Upper lobe of left lung (tissue), 6 donors: ENCODE measurements around the gene RUNDC1. TPM values are rescaled to one million over a fixed set of nuclear protein-coding genes. Genes with fewer than 3 reads are reported as not detected.

Source experiments
- ATAC-seq, 2 donors: fragments of 200-7000 bp; cut with Tn5 transposase; one replicate each; pipeline ENCODE4 v1.9.1; 2022; ENCODE audit warnings: mild to moderate bottlenecking in 2 of 2, moderate library complexity in 2 of 2; ENCODE audit not compliant: low FRiP score in 2 of 2
- DNase-seq, 2 donors: peaks; one replicate each; pipeline ENCODE4 v3.0.0-alpha.2; 2019 to 2020
- H3K27ac ChIP-seq, 4 donors: fragments of 200-600 bp; sonication (generic); one replicate each; pipeline ENCODE4 v1.5.1; 2016 to 2019
- H3K27me3 ChIP-seq, 4 donors: fragments of 200-600 bp; sonication (generic); one replicate each; pipeline ENCODE4 v1.5.1; 2017 to 2019
- H3K36me3 ChIP-seq, 4 donors: fragments of 200-600 bp; sonication (generic); one replicate each; pipeline ENCODE4 v1.5.1; 2016 to 2019
- H3K4me1 ChIP-seq, 4 donors: fragments of 200-600 bp; sonication (generic); one replicate each; pipeline ENCODE4 v1.5.1; 2018 to 2019
- H3K4me3 ChIP-seq, 4 donors: fragments of 200-600 bp; sonication (generic); one replicate each; pipeline ENCODE4 v1.5.1; 2017 to 2019; ENCODE audit warnings: mild to moderate bottlenecking in 2 of 4, moderate library complexity in 1 of 4
- H3K9me3 ChIP-seq, 4 donors: fragments of 200-600 bp; sonication (generic); one replicate each; pipeline ENCODE4 v1.5.1; 2018 to 2019
- CTCF ChIP-seq, 6 experiments: fragments of 450-650 bp in 4 of 6; fragments of 200-600 bp in 2 of 6; sonication (generic) in 2 of 6; IDR thresholded peaks; one replicate each; pipeline ENCODE4 v1.5.1; 2016 to 2019; ENCODE audit warnings: antibody characterized with exemption in 6 of 6
- EP300 ChIP-seq, 4 donors: sonication (generic); formaldehyde crosslinking; IDR thresholded peaks; one replicate each; pipeline ENCODE4 v1.5.1; 2017; ENCODE audit warnings: antibody characterized with exemption in 4 of 4, control low read depth in 2 of 4
- POLR2A ChIP-seq, 4 donors: fragments of 450-650 bp; IDR thresholded peaks; one replicate each; pipeline ENCODE4 v1.5.1; 2016 to 2017; ENCODE audit warnings: antibody characterized with exemption in 4 of 4, mild to moderate bottlenecking in 2 of 4
- POLR2AphosphoS5 ChIP-seq, 2 donors: sonication (generic); formaldehyde crosslinking; IDR thresholded peaks; one replicate each; pipeline ENCODE4 v1.5.1; 2017; ENCODE audit warnings: antibody characterized with exemption in 2 of 2
- WGBS, 2 donors: methylation state at CpG; one replicate each; pipeline ENCODE4 v1.1.5; 2017 to 2018; 5-methylcytosine and 5-hydroxymethylcytosine counted together
- total RNA-seq, 6 donors: library from RNA; depleted of rRNA in 4 of 6; stranded (reverse); fragments of >200 nt in 4 of 6; gene quantifications; one replicate each; pipeline versions ENCODE4 v1.1.0 to v1.2.1, GENCODE V29; 2016 to 2021
- donor health status: DM: no; HTN: no; CAD: no; lungs with moderate emphysema.
- donor health status: DM: no; HTN: yes; CAD: no; lungs with severe emphysema.

The RUNDC1 gene
- 10 to 100 TPM; 13.6 to 26.2 (median 17.5) TPM for total RNA-seq

DNA sequence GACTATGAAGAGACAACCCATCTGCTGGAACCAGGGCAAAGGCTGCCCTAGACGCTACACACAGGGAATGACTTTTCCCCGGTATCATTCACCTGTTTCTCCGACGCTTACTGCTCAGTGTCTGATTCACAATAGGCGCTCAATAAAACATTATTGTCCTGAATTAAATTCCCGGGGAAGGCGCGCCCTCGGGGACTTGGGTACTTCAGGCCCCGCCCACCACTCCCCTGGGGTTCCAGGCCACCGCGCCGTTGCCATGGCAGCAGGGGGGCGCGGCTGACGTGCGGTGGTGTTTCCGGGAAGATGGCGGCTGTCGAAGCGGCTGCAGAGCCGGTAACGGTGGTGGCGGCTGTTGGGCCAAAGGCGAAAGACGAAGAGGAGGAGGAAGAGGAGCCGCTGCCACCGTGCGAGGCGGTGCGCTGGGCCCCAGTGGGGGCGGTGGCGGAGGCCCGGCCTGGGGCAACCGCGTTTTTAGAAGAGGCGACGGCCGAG is at the start of gene RUNDC1:
TSS of gene RUNDC1 (plus strand) at position 292 of the 492 bp plus-strand sequence. CDS start at position 304, 12 bp downstream.
- Histone ChIP-seq H3K27me3 (no peaks in the 10 kb centered on the region), H3K27ac (peak within 1 kb of the TSS; percentile 79 to 90 (median 85)), H3K4me3 (peak within 1 kb of the TSS; percentile 53 to 95 (median 90)), H3K4me1 (peaks cover 16 to 47% (median 34%) of the 10 kb centered on the region in 4 donors), H3K9me3 (no peaks in the 10 kb centered on the region), H3K36me3 (peaks cover 0 to 5% (median 0%) of the 10 kb centered on the region in 4 donors)
- TF ChIP-seq CTCF (IDR thresholded peaks at IDR 0.05) (no peak), POLR2AphosphoS5 (IDR thresholded peaks at IDR 0.05) (peak; percentile 61 to 81), POLR2A (IDR thresholded peaks at IDR 0.05) (peak in 2 of 4 donors; percentile 74 to 78)
- DNase-seq (peak; percentile 97 to 98), ATAC-seq (peak; percentile 91 to 97)
- 0 to 1% methylated on average over 16 to 25 of the region's 39 CpGs for WGBS, 2 donors

DNA sequence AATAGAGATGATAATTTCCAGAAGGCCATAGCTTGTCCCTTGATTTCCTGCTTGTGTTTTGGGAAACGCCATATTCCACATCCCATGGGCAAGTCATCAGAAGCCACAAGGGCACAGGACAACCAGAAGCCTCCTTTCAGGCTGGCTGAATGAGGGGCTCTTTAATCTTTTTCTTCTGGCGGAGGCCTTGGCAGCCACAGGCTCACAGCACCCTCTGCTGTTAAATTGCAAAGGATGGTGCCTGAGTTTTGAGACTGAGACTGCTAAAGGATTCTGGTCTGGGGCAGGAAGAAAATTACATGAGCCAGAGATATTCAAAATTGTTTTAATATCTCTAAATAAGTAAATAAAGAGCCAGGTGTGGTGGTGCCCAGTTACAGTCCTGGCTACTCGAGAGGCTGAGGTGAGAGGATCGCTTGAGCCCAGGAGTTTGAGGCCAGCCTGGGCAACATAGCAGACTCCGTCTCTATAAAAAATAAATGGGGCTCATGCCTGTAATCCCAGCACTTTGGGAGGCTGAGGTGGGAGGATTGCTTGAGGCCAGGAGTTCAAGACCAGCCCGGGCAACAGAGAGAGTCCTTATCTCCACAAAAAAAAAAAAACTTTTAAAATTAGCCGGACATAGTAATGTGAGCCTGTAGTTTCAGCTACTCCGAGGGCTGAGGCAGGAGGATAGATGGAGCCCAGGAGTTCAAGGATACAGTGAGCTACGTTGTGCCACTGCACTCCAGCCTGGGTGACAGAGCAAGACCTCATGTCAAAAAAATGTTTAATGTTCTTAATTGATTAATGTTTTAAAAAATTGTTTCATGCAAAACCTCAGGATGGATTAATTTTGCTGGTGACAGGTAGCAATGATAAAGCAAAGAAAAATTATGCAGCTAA is 42.4 kb upstream of the RUNDC1 start:
- Histone ChIP-seq H3K4me3 (no peak overlapping the region), H3K36me3 (no peaks in the 10 kb centered on the region), H3K9me3 (no peaks in the 10 kb centered on the region), H3K4me1 (no peaks in the 10 kb centered on the region), H3K27me3 (no peaks in the 10 kb centered on the region), H3K27ac (no peak overlapping the region)
- ATAC-seq (peak in 1 of 2 donors; percentile 72), DNase-seq (peak in 1 of 2 donors; percentile 26)
- WGBS, 2 donors: 43 to 46% methylated on average over 9 of the region's 9 CpGs
- TF ChIP-seq CTCF (IDR thresholded peaks at IDR 0.05): peak in 5 of 6 experiments; percentile 17 to 55 (median 38)
- no peak for TF ChIP-seq POLR2AphosphoS5 (IDR thresholded peaks at IDR 0.05)
- TF ChIP-seq POLR2A (IDR thresholded peaks at IDR 0.05): no peak
- TF ChIP-seq EP300 (IDR thresholded peaks at IDR 0.05): no peak

- Histone ChIP-seq H3K4me3 (no peak overlapping the region), H3K4me1 (peaks cover 0 to 6% (median 4%) of the 10 kb centered on the region in 4 donors), H3K9me3 (no peaks in the 10 kb centered on the region), H3K27ac (peak overlapping the region in 2 of 4 donors; percentile 53 to 55), H3K27me3 (no peaks in the 10 kb centered on the region), H3K36me3 (peaks cover 0 to 9% (median 4%) of the 10 kb centered on the region in 4 donors)
- TF ChIP-seq POLR2AphosphoS5 (IDR thresholded peaks at IDR 0.05): peak in 1 of 2 donors; percentile 72
- no peak for TF ChIP-seq EP300 (IDR thresholded peaks at IDR 0.05)
- no peak for ATAC-seq
- DNase-seq: no peak
- 33% methylated on average over 3 of the region's 3 CpGs for WGBS, 2 donors
Measured at GRCh38 chr17:42944211-42944610, 36.2 kb upstream of the RUNDC1 start.

GRCh38 chr17:42946812-42947211 is 33.6 kb upstream of the RUNDC1 start:
- no peaks in the 10 kb centered on the region for H3K27me3 ChIP-seq
- H3K4me3 ChIP-seq: no peak overlapping the region
- no peaks in the 10 kb centered on the region for H3K9me3 ChIP-seq
- peaks cover 2 to 35% (median 27%) of the 10 kb centered on the region in 4 donors for H3K36me3 ChIP-seq
- TF ChIP-seq EP300 (IDR thresholded peaks at IDR 0.05): no peak
- no peak for TF ChIP-seq CTCF (IDR thresholded peaks at IDR 0.05)
- no peak for TF ChIP-seq POLR2A (IDR thresholded peaks at IDR 0.05)
- TF ChIP-seq POLR2AphosphoS5 (IDR thresholded peaks at IDR 0.05): no peak
- H3K27ac ChIP-seq: peak overlapping the region in 1 of 4 donors; percentile 52
- ATAC-seq (no peak), DNase-seq (no peak)
- 94 to 100% methylated on average over 1 of the region's 1 CpG for WGBS, 2 donors
- H3K4me1 ChIP-seq: peaks cover 0 to 6% (median 4%) of the 10 kb centered on the region in 4 donors

DNA sequence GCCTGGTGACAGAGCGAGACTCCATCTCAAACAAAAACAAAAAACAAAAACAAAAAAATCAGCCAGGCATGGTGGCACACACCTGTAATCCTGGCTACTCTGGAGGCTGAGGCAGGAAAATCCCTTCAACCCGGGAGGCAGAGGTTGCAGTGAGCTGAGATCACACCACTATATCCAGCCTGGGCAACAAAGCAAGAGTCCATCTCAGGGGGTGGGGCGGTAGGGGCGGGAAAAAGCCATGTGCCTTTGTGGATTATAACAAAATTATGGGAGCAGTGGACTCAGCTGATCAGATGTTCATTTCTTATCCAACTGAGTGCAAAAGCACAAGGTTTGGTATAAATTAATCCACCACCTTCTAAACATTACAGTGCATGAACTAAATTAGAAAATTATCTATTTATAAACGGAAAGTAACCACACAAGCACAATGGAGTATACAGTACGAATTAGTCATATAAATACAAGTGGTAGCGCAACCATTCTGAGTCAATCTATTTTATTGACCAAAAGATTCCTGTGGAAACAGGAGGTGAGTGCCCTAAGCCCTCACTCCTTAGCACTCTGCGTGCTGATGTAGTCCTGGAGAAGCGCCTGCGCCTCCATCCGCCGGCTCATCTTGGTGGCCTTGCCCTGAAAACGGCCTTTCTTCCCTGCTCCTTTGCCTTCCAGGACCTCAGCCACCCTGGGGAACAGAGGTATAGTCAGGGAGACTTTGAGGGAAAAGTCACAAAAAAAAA is 30.2 kb upstream of the RUNDC1 start:
- peak in 1 of 2 donors; percentile 12 for DNase-seq
- peaks cover 4 to 69% (median 58%) of the 10 kb centered on the region in 4 donors for H3K36me3 ChIP-seq
- H3K4me1 ChIP-seq: peaks cover 0 to 6% (median 3%) of the 10 kb centered on the region in 4 donors
- H3K9me3 ChIP-seq: no peaks in the 10 kb centered on the region
- no peaks in the 10 kb centered on the region for H3K27me3 ChIP-seq
- 94 to 95% methylated on average over 13 of the region's 13 CpGs for WGBS, 2 donors
- ATAC-seq: no peak
- no peak for TF ChIP-seq EP300 (IDR thresholded peaks at IDR 0.05)
- no peak for TF ChIP-seq CTCF (IDR thresholded peaks at IDR 0.05)
- TF ChIP-seq POLR2A (IDR thresholded peaks at IDR 0.05): no peak
- TF ChIP-seq POLR2AphosphoS5 (IDR thresholded peaks at IDR 0.05): no peak
- H3K4me3 ChIP-seq: no peak overlapping the region
- no peak overlapping the region for H3K27ac ChIP-seq
